ENCODE measurements around the gene THAP2.

- TF ChIP-seq POLR2AphosphoS5 (IDR thresholded peaks at IDR 0.05; ENCODE audit: low read depth, low read length) (no peak), SPI1 (IDR thresholded peaks at IDR 0.05; ENCODE audit: low read depth, low read length) (no peak)
These were observed 36.6 kb upstream of the THAP2 start for GRCh38 chr12:71627438-71628002.

Data from GM12891 (cell line).